NB4 (cell line): ENCODE measurements around the gene AFAP1.

ENCODE experiments used
- DNase-seq: peaks from one replicate; pipeline ENCODE4 v3.0.0; 2010; ENCODE audit warnings: low read depth
- H3K4me3 ChIP-seq: one replicate; pipeline ENCODE4 v1.5.1; 2011; ENCODE audit warnings: mild to moderate bottlenecking, low read depth, low read length, moderate library complexity
- MYC ChIP-seq: IDR thresholded peaks from 2 replicates; pipeline ENCODE4 v1.6.1; 2011; ENCODE audit warnings: low read depth, low read length
- POLR2A ChIP-seq: IDR thresholded peaks from 2 replicates; pipeline ENCODE4 v1.6.1; 2011; ENCODE audit warnings: mild to moderate bottlenecking; ENCODE audit not compliant: insufficient read length; ENCODE audit errors: extremely low read depth
- TF ChIP-seq, protein P1 (sequence below): IDR thresholded peaks from one replicate; pipeline ENCODE4 v1.5.1; 2012; ENCODE audit warnings: low read depth, low read length
- TF ChIP-seq, protein P2 (sequence below): IDR thresholded peaks from 2 replicates; pipeline ENCODE4 v1.6.1; 2011; ENCODE audit warnings: low read depth, low read length

The AFAP1 gene

DNA sequence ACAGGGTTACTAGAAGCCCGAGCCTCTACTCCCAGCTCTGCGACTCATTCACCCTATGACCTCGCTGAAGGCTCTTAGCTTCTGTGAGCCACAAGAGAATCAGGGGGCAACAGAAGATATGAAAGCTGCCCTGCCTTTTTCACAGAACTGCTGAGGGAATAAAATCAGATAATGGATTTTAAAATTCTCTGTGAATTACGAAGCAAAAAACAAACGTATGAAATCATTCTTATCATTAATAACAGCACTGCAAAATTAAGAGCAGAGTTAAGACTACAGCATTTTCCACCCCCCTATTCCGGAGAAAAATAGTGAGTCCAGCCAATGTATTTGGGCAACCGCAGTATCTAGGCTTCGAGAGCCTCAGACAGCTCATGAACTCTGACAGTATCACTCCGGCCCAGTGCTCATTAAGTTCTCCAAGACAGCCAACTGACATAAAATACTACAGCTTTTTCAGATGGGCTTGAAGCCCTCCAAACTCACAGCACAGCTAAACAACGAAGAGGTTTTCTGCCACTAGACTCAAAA lies 33.4 kb downstream of the AFAP1 start:
- DNase-seq: no peak
- no peak for TF ChIP-seq MYC
- TF ChIP-seq, protein P1, sequence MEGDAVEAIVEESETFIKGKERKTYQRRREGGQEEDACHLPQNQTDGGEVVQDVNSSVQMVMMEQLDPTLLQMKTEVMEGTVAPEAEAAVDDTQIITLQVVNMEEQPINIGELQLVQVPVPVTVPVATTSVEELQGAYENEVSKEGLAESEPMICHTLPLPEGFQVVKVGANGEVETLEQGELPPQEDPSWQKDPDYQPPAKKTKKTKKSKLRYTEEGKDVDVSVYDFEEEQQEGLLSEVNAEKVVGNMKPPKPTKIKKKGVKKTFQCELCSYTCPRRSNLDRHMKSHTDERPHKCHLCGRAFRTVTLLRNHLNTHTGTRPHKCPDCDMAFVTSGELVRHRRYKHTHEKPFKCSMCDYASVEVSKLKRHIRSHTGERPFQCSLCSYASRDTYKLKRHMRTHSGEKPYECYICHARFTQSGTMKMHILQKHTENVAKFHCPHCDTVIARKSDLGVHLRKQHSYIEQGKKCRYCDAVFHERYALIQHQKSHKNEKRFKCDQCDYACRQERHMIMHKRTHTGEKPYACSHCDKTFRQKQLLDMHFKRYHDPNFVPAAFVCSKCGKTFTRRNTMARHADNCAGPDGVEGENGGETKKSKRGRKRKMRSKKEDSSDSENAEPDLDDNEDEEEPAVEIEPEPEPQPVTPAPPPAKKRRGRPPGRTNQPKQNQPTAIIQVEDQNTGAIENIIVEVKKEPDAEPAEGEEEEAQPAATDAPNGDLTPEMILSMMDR: no peak
- no peak for TF ChIP-seq POLR2A
- TF ChIP-seq, protein P2, sequence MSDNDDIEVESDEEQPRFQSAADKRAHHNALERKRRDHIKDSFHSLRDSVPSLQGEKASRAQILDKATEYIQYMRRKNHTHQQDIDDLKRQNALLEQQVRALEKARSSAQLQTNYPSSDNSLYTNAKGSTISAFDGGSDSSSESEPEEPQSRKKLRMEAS: no peak
- no peak overlapping the region for H3K4me3 ChIP-seq

DNA sequence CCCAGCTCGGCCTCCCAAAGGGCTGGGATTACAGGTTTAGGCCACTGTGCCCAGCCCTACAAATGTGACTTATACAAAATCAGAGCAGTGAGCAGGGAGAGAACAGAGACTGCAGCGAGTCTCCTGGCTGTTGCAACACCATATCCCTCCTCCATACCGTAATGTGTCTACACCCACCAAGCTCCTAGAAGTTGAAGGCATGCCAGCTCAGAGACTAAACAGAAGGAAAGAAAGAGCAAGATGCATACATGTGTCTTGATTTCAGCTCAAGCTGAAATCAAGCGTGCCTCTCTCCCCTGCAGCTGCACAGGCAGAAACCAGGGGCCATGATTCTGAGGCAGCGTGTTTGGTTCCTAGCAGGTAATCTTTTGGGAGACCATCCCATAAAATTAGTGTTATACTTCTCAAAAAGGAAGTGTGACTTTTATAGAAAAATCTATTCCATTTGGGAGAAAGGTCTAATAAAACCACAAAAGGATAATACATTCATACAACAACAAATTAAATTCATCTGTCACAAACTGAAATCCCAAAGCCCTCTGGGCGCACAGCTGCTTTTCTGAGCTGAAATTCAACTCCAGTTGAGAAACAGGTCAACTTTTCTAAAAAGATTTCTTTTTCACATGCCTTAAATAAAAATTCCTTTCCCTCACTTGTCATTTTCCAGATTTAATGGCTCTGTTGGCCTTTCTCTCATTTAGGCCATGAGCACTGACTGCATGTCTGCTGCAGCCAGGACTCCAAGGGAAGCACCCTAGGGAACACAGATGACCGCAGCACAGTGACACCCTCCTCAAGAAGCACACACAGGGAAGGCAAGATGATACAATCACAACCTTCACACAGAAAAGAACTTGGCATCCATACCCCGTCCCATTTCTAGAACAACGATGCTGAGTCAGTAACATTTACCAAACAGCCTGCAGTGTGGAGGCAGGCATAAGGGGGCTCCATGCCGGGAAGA lies 34.4 kb downstream of the AFAP1 start:
- H3K4me3 ChIP-seq: no peak overlapping the region
- DNase-seq: no peak
- TF ChIP-seq MYC (no peak), POLR2A (no peak)
- TF ChIP-seq, protein P1: no peak
- TF ChIP-seq, protein P2: no peak

DNA sequence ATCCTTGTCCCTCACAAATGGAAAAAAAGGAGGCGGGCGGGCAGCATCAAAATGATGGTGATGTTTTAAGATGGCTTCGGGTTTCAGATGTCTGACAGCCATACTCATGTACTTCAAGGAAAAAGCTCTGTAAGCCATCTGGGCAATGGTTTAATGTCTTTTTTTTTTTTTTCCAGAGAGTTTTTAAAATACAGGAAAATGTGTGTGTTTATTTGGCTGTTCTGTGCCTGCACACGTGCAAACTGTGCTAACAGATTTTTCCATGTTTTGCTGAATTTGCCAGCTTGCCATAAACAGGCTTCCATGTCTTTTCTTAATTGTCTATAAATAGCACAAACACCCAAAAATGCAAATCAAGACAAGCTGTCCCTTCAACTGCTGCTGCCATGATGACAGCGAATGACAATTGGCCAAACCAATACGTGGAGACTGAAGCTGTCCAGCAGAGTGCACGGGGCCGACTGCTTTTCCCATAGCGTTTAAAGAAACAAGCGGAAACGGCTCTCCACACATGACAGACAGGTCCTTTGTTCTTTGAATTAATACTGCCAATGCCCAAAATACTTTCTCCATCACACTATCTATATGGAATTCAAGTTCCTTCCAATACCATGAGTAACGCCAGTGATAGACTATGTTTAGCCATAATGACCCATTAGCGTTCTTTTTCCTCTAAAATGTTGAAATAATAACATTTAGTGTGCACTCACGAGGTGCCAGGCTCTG lies 35.7 kb downstream of the AFAP1 start:
- TF ChIP-seq POLR2A (no peak), MYC (no peak)
- TF ChIP-seq, protein P2: no peak
- TF ChIP-seq, protein P1: no peak
- no peak for DNase-seq
- H3K4me3 ChIP-seq: no peak overlapping the region

DNA sequence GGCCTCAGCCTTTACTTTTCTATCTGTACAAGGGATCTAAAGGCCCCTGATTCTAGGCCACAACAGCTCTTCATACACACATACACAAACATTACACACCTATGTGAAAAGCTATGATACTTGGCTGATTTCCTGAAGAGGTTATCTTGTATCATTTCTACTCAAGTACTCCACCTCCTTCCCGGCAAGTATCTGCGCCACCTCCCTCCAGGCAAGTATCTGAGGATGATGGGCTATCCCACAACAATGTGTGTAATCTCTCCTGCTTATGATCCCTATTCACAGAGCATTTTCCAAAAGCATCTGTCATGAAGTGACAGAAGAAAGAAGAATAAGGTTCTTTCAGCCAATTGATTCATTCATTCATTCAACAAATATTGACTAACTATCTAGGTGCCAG lies 36.8 kb downstream of the AFAP1 start:
- TF ChIP-seq POLR2A (no peak), MYC (no peak)
- TF ChIP-seq, protein P2: no peak
- TF ChIP-seq, protein P1: no peak
- no peak overlapping the region for H3K4me3 ChIP-seq
- DNase-seq: no peak

DNA sequence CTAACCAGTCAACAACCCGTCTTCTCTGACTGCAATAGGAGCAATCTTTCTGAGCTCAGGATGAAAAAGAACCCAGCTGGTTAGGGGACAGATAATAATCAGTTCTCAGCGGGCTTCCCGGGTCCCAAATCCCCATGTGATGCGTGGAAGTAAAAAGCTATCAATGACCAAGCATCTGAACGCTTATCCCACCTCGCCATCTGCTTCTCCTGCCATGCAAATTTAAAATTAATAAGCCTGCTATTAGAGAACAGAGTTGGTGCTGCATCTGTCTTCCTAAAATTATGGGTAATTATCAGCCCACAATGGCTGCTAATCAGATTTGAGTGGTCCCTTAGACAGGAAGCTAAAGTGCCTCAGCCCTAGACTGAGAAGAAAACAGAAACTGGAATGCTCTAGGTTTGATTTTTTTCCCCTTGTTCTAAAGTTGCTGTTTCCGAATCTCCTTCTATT lies 37.5 kb downstream of the AFAP1 start:
- no peak for DNase-seq
- TF ChIP-seq MYC: no peak
- TF ChIP-seq, protein P1: no peak
- TF ChIP-seq POLR2A: no peak
- TF ChIP-seq, protein P2: no peak
- H3K4me3 ChIP-seq: no peak overlapping the region
